Measurements from ENCODE around the gene SNAP47. TPM values are rescaled to one million over a fixed set of nuclear protein-coding genes. Genes with fewer than 3 reads are reported as not detected.
A peak's percentile ranks its signal among the peaks of the same experiment; 100 is the strongest.

SNAP47 gene
- total and polyA plus RNA-seq, 2 of the 4 experiments (the other 2 are of a cell fraction): 39.4 to 72.9 TPM

- Histone ChIP-seq H3K23ac (ENCODE audit: low read depth, low read length) (0 out of 2 replicates have a peak overlapping the region, but pooled peaks have one; percentile 44), H4K8ac (ENCODE audit: low read depth in 2 of 2, low read length in 2 of 2) (peak overlapping the region in 1 of 2 experiments; percentile 86; a peak in 3 of 4 replicates), H3K4me3 (ENCODE audit: insufficient read depth, low read depth, low read length) (no peak overlapping the region), H3K4ac (ENCODE audit: low read depth, low read length) (peak overlapping the region; percentile 75), H3K4me1 (ENCODE audit: control insufficient read depth, insufficient read depth, low read length) (peaks cover 17% of the 10 kb centered on the region), H3K36me3 (ENCODE audit: control insufficient read depth, insufficient read depth, low read length) (no peaks in the 10 kb centered on the region), H2AK9ac (replicated peaks; ENCODE audit: low read depth, low read length, poor library complexity) (peak overlapping the region; percentile 84), H3K18ac (ENCODE audit: low read depth, low read length) (peak overlapping the region; percentile 69), H3K56ac (ENCODE audit: extremely low read depth, insufficient read depth, low read length) (no peak overlapping the region), H2AFZ (replicated peaks; ENCODE audit: low read length, poor library complexity) (peak overlapping the region; percentile 95), H4K5ac (ENCODE audit: low read depth, low read length) (peak overlapping the region; percentile 8), H2BK20ac (ENCODE audit: low read depth, low read length) (peak overlapping the region; percentile 42), H3K79me1 (ENCODE audit: low read depth in 1 of 2, low read length in 2 of 2) (no peaks in the 10 kb centered on the region), H2BK15ac (ENCODE audit: low read depth, low read length) (peak overlapping the region; percentile 75; the same call in 1 of the 3 replicates), H2BK5ac (ENCODE audit: low read depth, low read length, poor library complexity, severe bottlenecking) (peak overlapping the region; percentile 76), H3K9me1 (ENCODE audit: insufficient read depth, low read length) (peaks cover 12% of the 10 kb centered on the region; the same call in 1 of the 2 replicates), H4K91ac (ENCODE audit: insufficient read depth, low read depth, low read length) (peak overlapping the region; percentile 55), H3K4me2 (ENCODE audit: low read depth, low read length) (peak overlapping the region; percentile 2; the same call in 1 of the 2 replicates), H3K9me3 (ENCODE audit: control insufficient read depth, insufficient read depth, low read length) (no peaks in the 10 kb centered on the region), H2AK5ac (ENCODE audit: low read depth, low read length) (peak overlapping the region; percentile 72), H3K27me3 (ENCODE audit: control insufficient read depth, insufficient read depth, low read length) (peaks cover 11% of the 10 kb centered on the region), H3K9ac (ENCODE audit: low read depth, low read length) (no peak overlapping the region), H4K20me1 (ENCODE audit: insufficient read depth, low read length) (no peaks in the 10 kb centered on the region), H2BK120ac (ENCODE audit: low read depth, low read length) (peak overlapping the region; percentile 67), H3K14ac (replicated peaks; ENCODE audit: low read depth, low read length) (peak overlapping the region; percentile 69; the same call in 1 of the 2 replicates), H3K27ac (ENCODE audit: insufficient read depth, low read length) (peak overlapping the region; percentile 82; the same call in 1 of the 2 replicates)
- ChIA-PET POLR2A (ENCODE audit: unreplicated experiment) (no interaction called here), CTCF (interaction anchor here (1.1 to 1.3 kb wide), 2 partner anchors 64 to 159 kb away, joined by 4 to 5 read pairs; no protein-coding TSS in a partner anchor)
- ATAC-seq (ENCODE audit: low read depth) (no peak), DNase-seq (no peak)
- TF ChIP-seq, protein P1, sequence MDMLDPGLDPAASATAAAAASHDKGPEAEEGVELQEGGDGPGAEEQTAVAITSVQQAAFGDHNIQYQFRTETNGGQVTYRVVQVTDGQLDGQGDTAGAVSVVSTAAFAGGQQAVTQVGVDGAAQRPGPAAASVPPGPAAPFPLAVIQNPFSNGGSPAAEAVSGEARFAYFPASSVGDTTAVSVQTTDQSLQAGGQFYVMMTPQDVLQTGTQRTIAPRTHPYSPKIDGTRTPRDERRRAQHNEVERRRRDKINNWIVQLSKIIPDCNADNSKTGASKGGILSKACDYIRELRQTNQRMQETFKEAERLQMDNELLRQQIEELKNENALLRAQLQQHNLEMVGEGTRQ (IDR thresholded peaks at IDR 0.05; ENCODE audit: low read depth, low read length): no peak
- TF ChIP-seq CEBPB (IDR thresholded peaks at IDR 0.05; ENCODE audit: low read depth, low read length): no peak
- no peak for TF ChIP-seq RFX5 (IDR thresholded peaks at IDR 0.05; ENCODE audit: low read depth, low read length)
- TF ChIP-seq BHLHE40 (IDR thresholded peaks at IDR 0.05; ENCODE audit: low read depth, low read length): no peak
- no peak for TF ChIP-seq POLR2A (IDR thresholded peaks at IDR 0.05; ENCODE audit: low read depth, low read length)
- TF ChIP-seq MAFK (IDR thresholded peaks at IDR 0.05; ENCODE audit: low read depth, low read length): no peak
- TF ChIP-seq FOS (IDR thresholded peaks at IDR 0.05; ENCODE audit: low read depth, low read length): no peak
- no peak for TF ChIP-seq CHD1 (IDR thresholded peaks at IDR 0.05; ENCODE audit: low read depth, low read length)
- TF ChIP-seq, protein P2, sequence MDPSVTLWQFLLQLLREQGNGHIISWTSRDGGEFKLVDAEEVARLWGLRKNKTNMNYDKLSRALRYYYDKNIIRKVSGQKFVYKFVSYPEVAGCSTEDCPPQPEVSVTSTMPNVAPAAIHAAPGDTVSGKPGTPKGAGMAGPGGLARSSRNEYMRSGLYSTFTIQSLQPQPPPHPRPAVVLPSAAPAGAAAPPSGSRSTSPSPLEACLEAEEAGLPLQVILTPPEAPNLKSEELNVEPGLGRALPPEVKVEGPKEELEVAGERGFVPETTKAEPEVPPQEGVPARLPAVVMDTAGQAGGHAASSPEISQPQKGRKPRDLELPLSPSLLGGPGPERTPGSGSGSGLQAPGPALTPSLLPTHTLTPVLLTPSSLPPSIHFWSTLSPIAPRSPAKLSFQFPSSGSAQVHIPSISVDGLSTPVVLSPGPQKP (IDR thresholded peaks at IDR 0.05; ENCODE audit: borderline replicate concordance, low read depth, low read length): no peak
- no peak for TF ChIP-seq NFE2L2 (IDR thresholded peaks at IDR 0.05; ENCODE audit: low read depth, low read length)
- TF ChIP-seq MAZ (IDR thresholded peaks at IDR 0.05; ENCODE audit: borderline replicate concordance, low read depth, low read length): no peak
- TF ChIP-seq, protein P3, sequence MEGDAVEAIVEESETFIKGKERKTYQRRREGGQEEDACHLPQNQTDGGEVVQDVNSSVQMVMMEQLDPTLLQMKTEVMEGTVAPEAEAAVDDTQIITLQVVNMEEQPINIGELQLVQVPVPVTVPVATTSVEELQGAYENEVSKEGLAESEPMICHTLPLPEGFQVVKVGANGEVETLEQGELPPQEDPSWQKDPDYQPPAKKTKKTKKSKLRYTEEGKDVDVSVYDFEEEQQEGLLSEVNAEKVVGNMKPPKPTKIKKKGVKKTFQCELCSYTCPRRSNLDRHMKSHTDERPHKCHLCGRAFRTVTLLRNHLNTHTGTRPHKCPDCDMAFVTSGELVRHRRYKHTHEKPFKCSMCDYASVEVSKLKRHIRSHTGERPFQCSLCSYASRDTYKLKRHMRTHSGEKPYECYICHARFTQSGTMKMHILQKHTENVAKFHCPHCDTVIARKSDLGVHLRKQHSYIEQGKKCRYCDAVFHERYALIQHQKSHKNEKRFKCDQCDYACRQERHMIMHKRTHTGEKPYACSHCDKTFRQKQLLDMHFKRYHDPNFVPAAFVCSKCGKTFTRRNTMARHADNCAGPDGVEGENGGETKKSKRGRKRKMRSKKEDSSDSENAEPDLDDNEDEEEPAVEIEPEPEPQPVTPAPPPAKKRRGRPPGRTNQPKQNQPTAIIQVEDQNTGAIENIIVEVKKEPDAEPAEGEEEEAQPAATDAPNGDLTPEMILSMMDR (conservative IDR thresholded peaks at IDR 0.05; ENCODE audit: low read depth, low read length): no peak
- TF ChIP-seq SMC3 (IDR thresholded peaks at IDR 0.05; ENCODE audit: low read depth, low read length): no peak
- TF ChIP-seq RAD21 (IDR thresholded peaks at IDR 0.05; ENCODE audit: low read length): no peak
- TF ChIP-seq RCOR1 (IDR thresholded peaks at IDR 0.05; ENCODE audit: insufficient replicate concordance, low read length): no peak
- no peak for TF ChIP-seq MXI1 (IDR thresholded peaks at IDR 0.05; ENCODE audit: borderline replicate concordance, low read depth, low read length)
- in situ Hi-C loops (cut with MboI; ENCODE audit: low sequenced_read_pairs): no loop called here
- dilution Hi-C loops (cut with HindIII; ENCODE audit: low sequenced_read_pairs, unreplicated experiment): no loop called here
- 67% methylated on average over 1 of the region's 11 CpGs; no CpG with 5 or more reads in 1 of the 2 experiments for WGBS, 2 experiments (ENCODE audit: extremely low coverage in 2 of 2, insufficient read length in 1 of 2)
- intact Hi-C loops (cut with micrococcal nuclease): no loop called here
- no TSS peak for BruUV-seq (replicated peaks)
Measured at GRCh38 chr1:227794817-227795192, 59.6 kb downstream of the SNAP47 start.

All from IMR-90 (cell line).